Jurkat, Clone E6-1 (cell line): ENCODE measurements around the gene FGD3. TPM values are rescaled to one million over a fixed set of nuclear protein-coding genes. Genes with fewer than 3 reads are reported as not detected.
"Not testable (repeated sequence)": the region's sequence is repeated elsewhere in the genome, so short reads cannot be mapped to it uniquely, and the experiment has no call there.

ENCODE experiments used
- DNase-seq: peaks from one replicate; pipeline ENCODE4 v3.0.0-alpha.2; 2011; ENCODE audit warnings: low read depth, low spot score
- H3K4me3 ChIP-seq: 2 replicates; pipeline ENCODE4 v1.5.1; 2011; ENCODE audit warnings: mild to moderate bottlenecking, low read length, control low read depth, moderate library complexity
- polyA plus RNA-seq: library from polyadenylated mRNA; unstranded; fragments of >200 nt; gene quantifications from one replicate; pipeline ENCODE4 v1.2.1, GENCODE V29; 2012; ENCODE audit warnings: missing spikeins; ENCODE audit not compliant: insufficient read length, insufficient read depth

Gene FGD3, protein sequence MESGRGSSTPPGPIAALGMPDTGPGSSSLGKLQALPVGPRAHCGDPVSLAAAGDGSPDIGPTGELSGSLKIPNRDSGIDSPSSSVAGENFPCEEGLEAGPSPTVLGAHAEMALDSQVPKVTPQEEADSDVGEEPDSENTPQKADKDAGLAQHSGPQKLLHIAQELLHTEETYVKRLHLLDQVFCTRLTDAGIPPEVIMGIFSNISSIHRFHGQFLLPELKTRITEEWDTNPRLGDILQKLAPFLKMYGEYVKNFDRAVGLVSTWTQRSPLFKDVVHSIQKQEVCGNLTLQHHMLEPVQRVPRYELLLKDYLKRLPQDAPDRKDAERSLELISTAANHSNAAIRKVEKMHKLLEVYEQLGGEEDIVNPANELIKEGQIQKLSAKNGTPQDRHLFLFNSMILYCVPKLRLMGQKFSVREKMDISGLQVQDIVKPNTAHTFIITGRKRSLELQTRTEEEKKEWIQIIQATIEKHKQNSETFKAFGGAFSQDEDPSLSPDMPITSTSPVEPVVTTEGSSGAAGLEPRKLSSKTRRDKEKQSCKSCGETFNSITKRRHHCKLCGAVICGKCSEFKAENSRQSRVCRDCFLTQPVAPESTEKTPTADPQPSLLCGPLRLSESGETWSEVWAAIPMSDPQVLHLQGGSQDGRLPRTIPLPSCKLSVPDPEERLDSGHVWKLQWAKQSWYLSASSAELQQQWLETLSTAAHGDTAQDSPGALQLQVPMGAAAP
- polyA plus RNA-seq: 19.3 TPM

DNA sequence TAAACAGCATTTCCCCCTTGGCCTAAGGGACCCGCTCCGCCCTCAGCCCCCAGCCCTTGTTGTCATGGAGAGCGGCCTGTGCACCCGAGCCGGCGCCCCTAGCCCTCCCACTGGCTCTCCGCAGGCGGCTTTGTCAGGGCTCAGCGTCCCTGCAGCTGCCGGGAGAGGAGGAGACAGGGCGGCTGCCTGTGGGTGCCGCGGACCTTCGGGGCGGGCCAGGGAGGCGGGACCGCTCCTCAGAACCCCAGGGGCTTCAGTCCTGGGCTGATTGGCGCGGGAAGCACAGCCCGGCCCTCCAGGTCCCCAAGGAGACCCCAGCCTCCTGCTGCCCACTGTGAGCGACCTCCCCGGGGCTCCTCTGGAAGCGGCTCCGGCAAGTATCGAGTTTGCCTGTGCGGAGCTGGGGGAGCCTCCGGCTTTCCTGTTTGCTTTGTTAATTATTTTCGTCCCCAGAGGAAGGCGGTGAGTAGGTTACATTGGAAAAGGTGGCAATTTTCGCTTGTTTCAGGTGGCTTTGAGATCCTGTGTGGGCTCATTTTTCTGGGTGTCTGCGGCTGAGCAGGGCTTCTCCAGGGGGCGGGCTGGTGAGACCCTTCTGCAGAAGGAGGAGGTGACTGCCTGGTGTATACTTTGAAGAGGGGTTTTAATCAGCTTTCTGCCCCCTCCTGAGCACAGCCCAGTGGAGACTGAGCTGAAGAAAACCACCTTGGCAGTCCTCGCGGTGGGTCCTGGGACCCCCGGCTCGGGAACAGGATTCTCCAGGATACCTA is at the start of gene FGD3:
TSS of gene FGD3 (plus strand) at position 256 of the 770 bp plus-strand sequence. CDS start 28,734 bp downstream, outside the sequence.
- H3K4me3 ChIP-seq: peak within 1 kb of the TSS; percentile 34
- DNase-seq: no peak

DNA sequence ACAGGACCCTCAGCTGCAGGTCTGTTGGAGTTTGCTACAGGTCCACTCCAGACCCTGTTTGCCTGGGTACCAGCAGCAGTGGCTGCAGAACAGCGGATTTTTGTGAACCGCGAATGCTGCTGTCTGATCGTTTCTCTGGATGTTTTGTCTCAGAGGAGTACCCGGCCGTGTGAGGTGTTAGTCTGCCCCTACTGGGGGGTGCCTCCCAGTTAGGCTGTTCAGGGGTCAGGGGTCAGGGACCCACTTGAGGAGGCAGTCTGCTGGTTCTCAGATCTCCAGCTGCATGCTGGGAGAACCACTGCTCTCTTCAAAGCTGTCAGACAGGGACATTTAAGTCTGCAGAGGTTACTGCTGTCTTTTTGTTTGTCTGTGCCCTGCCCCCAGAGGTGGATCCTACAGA is 42.2 kb upstream of the FGD3 start:
- not testable (repeated sequence) for H3K4me3 ChIP-seq, DNase-seq

DNA sequence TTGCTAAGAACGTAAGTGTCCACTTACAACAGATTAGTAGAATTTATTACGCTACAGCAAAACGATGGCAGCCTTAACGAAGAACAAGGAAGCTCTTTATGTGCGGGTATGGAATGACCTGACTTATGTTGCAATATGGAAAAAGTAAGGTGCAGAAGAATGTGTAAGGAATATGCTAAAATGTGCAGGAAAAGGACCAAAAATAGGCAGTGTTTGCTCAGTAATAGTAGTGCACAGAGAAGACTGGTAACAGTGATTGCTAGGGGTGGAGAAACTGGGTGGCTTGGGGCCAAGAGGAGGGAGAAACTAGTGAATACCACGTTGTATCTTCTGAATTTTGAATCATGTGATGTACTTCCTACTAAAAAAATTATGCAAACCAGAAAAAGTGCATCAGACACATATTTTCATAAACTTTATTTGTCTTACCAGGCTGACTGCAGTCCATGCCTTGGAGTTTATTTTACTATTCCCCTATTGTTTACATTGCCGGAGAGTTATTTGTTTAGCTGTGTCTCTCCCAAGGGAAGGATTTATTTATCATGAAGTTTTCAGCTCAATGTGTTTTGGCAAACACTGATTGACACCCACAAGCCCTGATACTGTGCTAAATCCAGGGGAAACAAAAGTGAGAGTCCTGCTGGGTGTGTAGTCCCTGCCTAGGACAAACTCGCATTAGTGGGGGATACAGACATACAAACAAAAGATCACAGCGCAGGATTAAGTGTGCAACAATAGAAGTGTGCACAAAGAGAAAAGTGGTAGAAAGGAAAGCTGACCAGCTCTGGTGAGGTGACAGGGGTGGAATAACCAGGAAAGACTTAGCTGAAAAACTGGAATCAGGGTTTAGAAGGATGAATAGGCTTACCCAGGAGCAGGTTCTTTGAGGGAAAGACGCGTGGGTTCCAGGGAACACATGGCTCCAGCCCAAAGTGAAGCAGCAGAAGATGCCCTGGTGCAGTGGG is 35.5 kb upstream of the FGD3 start:
- H3K4me3 ChIP-seq: no peak overlapping the region
- no peak for DNase-seq

DNA sequence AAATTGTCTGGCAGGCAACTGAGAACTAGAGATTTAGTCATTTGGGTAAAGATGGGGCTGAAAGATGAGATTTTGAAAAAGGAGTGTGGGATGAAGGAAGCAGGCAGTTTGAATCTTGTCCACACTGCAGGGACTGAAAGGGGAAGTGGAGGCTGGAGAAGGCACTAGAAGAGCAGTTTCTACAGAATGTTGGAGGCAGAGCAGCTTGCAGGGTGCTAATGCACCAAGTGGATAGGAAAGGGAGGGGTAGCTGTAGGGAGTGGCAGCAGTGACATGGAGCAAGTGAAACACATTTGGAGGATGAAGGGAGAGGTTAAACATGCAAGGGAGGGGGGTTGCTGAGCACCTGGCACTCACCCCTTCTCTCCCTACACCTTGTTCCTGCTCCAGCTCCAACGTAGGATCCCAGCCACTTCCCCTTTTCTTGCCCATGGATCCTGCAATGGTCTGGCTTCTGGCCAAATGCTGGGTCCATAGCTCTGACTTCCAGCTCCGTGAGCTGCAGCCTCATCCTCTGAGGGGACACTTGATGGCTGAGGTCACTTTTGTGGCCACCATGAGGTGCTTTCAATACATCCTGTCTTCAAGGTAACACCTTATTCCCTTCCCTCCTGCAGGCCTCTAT is 30.0 kb upstream of the FGD3 start:
- no peak overlapping the region for H3K4me3 ChIP-seq
- no peak for DNase-seq

- H3K4me3 ChIP-seq: no peak overlapping the region
- no peak for DNase-seq
These were observed 26.9 kb upstream of the FGD3 start for GRCh38 chr9:92920437-92920836.

GRCh38 chr9:92931606-92932005 is 15.7 kb upstream of the FGD3 start:
- no peak overlapping the region for H3K4me3 ChIP-seq
- DNase-seq: no peak

GRCh38 chr9:92934321-92934720 is 13.0 kb upstream of the FGD3 start:
- no peak overlapping the region for H3K4me3 ChIP-seq
- no peak for DNase-seq

DNA sequence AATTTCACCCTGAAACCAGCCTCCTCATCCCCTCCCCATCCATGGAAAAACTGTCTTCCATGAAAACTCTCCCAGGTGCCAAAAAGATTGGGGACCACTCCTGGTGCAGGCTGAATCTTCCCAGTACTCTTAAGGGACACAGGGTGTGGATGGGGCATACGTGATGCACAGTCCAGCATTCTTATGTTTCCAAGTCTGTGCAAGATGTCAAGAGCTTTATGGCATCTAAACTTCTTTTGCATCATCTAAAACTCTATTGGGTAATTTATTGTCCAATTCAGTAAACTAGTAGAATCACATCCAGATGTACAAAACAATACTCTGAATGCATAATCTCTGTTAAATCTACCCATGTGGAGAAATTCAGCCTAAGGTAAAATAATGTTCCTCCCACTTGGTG is 9.3 kb upstream of the FGD3 start:
- no peak overlapping the region for H3K4me3 ChIP-seq
- no peak for DNase-seq

GRCh38 chr9:92941861-92942260 is 5.5 kb upstream of the FGD3 start:
- H3K4me3 ChIP-seq: no peak overlapping the region
- DNase-seq: no peak

DNA sequence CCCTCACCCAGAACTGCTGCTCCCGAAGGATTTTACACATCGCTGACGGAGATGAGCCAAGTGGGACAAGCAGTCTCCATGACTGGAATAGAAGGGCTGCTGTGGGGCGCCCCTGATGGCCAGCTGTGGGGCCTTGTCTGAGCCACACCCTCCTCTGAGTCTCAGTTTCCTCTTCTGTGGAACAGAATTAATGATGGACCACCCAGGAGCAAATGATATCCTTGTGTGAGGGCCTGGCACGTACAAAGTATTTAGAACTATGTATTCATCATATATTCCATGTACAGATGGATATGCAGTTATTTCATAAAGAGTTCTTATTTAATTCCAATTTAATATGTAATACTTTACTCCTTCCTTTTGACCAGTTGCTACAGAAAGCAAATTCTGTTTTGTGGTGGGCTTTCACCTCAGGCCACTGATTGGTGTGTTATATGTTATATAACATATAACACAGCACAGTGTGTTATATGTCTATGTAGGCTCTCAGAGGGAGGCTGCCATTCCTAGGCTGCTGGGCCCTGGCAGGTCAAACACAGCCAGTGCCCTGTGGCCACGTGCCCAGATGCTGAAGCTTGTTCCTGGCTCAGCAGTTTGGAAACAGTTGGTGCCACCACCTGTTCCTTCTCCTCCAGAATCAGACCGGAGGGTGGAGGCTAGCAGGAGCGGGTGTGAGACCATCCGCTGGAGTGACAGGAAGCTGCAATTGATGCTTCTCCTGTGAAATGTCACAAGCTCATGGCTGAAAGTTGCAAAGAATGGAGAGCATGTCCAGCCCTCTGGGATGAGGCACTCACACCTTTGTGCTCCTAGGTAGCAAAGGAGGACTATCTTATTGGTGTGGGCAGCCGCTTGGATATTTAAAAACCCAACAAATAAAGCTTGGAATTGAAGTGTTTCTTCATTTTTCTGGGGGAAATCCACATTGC is 4.4 kb upstream of the FGD3 start:
- no peak for DNase-seq
- H3K4me3 ChIP-seq: no peak overlapping the region

DNA sequence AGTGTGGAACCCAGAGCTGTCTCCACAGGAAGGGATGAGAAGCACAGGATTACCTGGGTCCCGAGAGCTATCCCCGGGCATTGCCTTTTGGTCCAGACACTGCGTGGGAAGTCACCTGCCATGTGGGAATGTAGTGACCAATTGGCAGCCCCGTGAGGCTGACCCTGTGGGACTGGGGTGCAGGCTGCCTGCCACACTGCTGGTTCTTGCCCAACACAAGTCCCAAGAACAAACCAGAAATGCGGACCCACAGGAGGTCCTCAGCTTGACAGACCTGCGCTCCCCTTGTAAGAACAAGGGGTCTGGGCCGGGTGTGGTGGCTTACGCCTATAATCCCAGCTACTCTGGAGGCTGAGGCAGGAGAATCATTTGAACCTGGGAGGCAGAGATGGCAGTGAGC is 2.4 kb upstream of the FGD3 start:
- no peak for DNase-seq
- H3K4me3 ChIP-seq: no peak overlapping the region

DNA sequence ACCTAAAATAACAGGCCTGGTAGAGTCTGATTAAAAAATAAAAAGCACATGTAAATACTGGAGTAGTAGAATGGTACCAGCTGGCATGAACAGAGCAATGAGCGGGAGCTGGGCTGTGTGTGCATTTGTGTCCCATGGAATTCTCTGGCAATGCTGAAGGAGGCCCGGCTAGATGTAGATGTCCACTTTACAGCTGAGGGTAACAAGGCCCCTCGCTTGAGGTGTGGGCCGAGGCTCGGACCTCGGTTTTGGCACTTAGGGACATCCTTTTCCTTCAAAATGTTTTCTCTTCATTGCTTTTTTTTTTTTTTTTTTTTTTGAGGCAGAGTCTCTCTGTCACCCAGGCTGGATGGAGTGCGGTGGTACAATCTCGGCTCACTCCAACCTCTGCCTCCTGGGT is 1.5 kb upstream of the FGD3 start:
- H3K4me3 ChIP-seq: no peak overlapping the region
- DNase-seq: no peak

GRCh38 chr9:92948038-92948534 is 763 bp downstream of the FGD3 start:
- DNase-seq: no peak
- H3K4me3 ChIP-seq: no peak overlapping the region

DNA sequence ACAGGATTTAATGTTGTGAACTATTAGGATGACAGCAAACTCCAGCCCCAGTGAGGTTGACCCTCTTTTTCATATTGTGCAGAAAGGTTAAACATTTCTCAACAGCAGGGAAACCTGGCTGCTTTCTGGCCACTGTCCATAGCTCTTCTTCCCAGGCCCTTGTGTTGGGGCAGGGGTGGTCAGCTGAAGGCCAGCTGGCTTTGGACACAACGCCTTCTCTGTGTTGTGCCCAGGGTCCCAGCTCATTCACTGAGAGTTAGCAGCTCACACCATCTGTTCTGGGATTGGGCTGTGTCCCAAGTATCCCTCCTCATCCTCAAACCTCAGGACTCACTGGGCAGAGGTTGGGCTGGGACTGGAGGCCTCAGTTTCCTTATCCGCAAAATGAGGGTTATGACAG is 1.3 kb downstream of the FGD3 start:
- no peak overlapping the region for H3K4me3 ChIP-seq
- no peak for DNase-seq

DNA sequence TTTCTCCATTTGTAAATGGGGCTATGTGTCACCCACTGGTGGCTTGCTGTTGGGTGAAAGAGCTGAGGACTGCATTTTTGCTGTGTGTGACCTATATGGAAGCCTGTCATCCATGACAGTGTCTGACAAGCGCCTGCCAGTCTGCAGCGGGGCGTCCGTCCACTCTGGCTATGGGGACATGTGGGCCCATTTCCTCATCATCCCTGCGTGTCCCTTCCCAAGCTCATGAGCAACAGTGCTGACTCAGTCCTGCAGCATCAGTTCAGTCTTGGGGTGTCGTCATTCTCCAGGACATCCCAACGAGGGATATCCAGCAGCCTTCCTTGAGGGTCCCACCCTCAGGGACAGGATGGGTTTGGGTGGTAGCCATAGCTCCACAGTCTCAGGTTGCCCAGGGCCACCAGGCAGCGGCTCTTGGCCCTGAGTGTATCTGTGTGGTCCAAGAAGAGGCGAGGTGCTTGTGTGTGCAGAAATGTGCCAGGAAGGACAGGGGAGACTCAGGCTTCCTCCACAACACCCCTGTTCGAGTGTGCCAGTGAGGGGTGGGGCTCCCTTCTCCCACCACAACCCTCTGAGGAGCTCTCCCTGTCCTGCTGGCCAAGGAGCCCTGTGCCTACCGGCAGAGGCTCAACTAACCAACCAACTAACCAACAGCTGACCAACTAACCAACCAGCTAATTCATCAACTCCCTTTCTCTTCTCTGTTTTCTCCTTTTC is 2.1 kb downstream of the FGD3 start:
- H3K4me3 ChIP-seq: no peak overlapping the region
- no peak for DNase-seq

GRCh38 chr9:92950359-92950955 is 3.1 kb downstream of the FGD3 start:
- no peak overlapping the region for H3K4me3 ChIP-seq
- no peak for DNase-seq
